ENCODE data around the gene C1orf210.

The C1orf210 gene

DNA sequence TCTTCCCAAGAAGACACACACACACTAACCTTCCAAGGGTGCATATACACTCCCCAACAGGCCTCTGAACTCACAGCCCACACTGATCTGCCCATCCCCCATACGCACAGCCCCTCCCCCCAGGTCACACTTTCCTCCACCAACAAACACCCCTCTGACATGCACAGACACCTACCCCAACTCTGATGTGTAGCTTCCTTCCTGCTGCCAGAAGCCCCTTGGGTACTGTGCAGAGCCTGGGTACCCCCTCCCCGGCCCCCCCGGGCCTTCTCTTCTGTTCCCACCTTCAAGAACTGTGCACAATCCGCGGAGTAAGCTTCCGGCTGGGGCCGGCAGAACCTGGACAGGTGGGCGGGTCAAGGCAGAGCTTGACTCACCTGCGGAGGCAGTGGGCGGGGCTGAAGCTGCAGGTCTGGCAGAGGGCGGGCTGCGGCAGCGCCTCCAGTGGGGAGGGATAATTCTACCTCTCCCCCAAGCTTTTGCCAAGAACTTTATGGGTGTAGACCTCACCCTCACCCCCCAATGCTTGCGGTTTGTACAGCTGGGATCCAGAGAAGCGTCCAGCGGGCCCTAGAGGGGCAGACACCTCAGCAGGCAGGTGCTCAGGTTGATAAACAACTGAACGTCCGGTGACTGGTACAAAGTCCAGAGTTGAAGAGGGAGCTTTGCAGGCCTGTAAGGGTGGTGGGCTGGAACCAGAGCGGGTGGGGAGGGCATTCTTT, at the start of gene C1orf210:
TSS of gene C1orf210 (minus strand) at position 313 of the 722 bp plus-strand sequence. CDS start 2,311 bp downstream, outside the sequence.
- DNase-seq (ENCODE audit: low read depth in 3 of 3), result no peak

DNA sequence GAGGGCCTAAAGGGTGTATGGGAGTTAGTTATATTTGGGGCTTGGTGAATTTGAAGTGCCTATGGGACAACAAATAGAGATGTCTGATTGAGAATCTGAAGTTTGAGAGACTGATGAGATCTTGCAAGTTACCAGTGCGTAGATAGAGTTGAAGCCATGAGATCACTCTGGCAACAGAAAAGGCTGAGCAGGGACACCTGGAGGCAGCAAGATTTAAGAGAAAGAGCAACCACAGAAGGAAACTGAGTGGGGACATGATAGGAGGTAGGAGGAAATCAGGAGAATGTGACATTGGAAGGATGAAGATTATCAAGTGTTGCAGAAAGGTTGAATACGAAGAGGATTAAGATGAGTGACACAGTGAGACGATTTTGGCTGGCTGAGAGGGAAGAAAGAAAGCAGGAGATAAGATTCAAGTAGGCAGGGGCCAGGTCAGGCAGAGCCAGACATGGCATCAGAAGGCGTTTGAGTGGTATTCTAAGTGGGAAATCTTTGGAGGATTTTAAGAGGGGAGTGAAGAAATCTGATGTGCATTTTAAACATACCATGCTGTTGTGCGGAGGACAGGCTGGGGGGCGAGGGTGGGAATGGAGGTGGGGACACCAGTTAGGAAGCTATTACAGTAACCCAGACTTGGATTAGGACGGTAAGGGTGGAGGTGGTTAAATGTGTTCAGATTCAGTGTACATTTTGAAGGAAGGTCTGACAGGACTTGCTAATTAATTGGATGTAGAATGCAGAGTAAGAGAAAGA, 49.2 kb upstream of the C1orf210 start:
- DNase-seq (ENCODE audit: low read depth in 3 of 3), result no peak

DNA sequence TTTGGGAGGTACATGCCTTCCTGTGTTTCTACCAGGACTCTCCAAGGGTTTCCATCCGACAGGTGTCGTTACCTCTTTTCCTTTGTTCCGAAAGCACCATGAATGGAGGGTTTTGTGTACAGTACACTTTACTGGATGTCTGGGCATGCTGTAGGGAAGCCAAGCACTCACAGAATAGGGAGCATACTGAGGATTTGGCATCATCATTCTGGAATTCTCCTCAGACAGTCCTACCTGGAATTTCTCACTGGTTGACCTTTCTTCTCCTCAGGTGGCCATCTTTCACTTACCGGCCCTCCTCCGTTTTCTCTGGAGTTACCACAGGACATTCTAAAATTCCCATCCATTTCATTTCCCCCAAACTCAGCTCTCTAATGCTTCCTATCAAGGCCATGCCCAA, 46.3 kb upstream of the C1orf210 start:
- DNase-seq (ENCODE audit: low read depth in 3 of 3), result no peak

DNA sequence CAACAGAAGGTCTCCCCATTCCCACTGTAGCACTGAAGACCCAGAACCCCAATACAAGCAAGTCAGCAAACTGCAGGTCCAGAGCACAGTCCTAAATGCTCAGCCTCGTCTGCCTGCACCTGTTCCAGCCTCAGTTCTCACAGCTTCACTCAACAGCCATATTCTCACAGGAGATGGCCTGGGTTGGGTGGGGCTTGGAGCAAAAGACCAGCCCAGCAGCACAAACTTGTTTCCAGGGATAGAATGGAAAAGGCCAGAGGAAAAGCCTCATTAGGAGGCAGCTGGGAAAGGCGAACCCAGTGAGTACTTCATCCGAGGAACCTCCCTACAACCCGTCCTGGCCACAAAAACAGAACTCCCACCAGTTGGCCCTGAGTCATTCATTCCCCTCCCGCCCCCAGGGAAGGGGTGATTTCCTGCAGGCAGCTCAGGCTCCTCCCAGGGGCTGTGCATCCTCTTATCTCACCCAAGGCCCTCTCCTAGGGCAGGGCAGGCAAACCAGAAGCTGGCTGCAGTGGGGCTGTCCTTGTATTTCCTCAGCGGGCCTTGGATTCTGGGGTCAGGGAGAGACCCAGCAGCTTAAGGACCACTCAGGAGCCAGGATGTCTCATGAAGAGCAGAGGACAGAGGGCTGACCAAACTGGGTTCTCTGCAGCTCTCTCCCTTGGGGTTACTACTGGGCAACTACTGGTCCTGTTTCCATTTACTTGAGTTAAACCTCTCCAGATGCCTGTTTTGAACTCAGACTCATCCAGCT, 44.8 kb upstream of the C1orf210 start:
- DNase-seq (ENCODE audit: low read depth in 3 of 3), result peak; percentile 55 to 66 (median 62)

DNA sequence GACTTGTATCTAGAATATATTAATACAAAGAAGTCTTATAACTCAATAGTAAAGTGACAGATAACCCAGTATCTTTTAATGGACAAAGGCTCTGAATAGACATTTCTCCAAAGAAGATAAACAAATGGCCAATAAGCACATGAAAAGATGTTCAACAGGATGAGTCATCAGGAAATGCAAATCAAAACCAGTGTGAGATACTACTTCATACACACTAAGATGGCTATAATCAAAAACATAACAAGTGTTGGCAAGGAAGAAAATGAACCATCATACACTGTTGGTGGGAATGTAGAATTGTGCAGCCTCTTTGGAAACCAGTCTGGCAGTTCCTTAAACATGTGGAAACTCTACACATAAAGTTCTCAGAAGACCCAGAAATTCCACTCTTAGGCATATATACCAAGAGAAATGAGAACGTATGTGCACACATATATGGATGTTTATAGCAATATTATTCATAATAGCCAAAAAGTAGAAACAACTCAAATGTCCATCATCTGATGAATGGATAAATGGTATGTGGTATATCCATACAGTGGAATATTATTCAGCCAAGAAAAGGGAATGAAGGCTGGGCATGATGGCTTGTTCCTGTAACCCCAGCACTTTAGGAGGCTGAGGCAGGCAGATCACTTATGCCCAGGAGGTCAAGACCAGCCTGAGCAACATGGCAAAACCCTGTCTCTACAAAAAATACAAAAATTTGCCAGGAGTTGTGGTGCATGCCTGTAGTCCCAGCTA, 42.3 kb upstream of the C1orf210 start:
- DNase-seq (ENCODE audit: low read depth in 3 of 3), result no peak

DNA sequence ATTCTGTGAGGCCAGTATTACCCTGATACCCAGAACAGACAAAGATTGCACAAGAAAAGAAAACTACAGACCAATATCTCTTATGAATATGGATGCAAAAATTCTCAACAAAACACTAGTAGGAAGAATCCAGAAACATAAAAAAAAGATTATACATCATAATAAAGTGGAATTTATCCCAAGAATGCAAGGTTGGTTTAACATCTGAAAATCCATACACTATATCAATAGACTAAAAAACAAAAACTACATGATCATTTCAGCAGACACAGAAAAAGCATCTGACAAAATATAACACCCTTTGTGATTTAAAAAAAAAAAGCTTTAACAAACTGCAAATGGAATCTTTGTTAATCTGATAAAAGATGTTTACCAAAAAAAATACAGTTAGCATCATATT, 40.0 kb upstream of the C1orf210 start:
- DNase-seq (ENCODE audit: low read depth in 3 of 3), result no peak

DNA sequence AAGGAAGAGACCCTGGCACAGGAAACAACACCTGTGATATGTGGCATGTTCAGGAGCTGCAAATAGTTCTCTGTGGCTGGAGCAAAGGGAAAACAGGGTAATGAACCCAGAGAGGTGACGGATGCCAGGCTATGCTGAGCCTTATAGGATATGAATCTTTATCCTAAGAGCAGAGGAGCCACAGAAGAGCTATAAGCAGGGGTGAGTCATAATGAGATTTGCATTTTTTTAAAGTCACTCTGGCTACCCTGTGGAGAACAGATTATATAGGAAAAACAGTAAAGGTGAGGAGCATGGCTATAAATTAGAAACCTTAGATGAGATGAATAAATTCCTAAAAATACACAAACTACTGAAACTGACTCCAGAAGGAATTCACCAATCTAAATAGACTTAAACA, 39.4 kb upstream of the C1orf210 start:
- no peak for DNase-seq (ENCODE audit: low read depth in 3 of 3)

DNA sequence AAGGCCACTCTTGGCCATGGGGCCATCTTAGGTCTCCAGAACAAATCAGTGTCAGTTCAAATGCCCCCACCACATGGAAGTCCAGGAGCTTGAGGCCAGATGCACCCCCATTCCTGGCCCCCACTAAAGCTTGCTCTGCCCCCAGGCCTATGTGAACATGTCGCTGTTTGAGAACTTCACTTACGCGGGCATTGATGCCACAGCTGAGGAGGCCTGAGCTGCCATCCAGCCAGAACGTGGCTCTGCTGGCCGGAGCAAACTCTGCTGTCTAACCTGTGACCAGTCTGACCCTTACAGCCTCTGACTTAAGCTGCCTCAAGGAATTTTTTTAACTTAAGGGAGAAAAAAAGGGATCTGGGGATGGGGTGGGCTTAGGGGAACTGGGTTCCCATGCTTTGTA, 37.1 kb upstream of the C1orf210 start:
- no peak for DNase-seq (ENCODE audit: low read depth in 3 of 3)

DNA sequence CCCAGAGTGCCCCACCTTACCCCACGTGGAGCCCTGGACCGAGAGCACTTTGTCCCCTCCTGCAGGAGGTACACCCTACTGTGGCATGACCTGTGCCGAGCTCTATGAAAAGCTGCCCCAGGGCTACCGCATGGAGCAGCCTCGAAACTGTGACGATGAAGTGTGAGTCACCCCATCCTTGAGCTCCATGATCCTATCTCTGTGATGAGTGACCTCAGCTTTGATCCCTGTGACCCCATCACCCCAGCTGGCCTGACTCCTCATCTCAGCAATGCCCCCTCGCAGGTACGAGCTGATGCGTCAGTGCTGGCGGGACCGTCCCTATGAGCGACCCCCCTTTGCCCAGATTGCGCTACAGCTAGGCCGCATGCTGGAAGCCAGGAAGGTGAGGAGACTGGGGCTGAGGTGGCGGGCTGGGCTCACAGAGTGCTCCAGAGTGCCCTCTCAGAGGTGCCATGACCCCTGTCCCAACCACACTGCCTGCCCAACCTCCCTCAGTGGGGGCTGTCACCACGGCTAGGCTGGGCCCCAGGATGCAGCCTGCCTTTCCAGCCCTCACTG, 36.0 kb upstream of the C1orf210 start:
- DNase-seq (ENCODE audit: low read depth in 3 of 3), result no peak

DNA sequence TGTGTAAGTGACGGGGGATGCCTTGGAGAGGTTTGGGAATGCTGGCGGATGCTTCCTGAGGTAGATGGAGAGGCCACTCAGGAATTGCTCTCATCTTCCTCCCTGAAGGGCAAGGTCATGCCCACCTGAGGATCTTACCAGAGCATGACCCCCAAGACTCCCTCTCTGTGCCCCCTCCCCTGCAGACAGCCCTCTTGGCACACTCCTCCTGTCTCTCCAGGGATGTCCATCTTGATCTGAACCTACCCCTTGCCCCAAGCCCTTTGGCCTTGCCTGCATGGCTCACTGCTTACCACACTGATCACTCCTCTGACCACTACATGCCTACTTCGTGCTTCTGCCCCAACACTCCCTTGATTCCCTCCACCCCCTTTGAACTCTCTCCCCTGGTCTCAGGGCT, 34.4 kb upstream of the C1orf210 start:
- DNase-seq (ENCODE audit: low read depth in 3 of 3), result no peak

DNA sequence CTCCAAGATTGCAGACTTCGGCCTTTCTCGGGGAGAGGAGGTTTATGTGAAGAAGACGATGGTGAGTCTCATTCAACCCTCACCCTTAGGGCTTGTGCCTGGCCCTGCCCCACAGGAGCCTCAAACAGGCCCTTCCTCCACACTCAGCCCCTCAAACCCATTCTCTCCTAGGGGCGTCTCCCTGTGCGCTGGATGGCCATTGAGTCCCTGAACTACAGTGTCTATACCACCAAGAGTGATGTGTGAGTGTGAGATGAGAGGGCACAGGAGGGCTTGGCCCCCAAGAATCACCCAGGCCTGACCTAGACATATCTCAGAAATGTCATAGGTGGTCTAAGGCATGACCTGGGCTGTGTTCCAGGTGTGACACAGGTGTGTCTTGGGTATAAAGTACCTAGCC, 33.9 kb upstream of the C1orf210 start:
- no peak for DNase-seq (ENCODE audit: low read depth in 3 of 3)

DNA sequence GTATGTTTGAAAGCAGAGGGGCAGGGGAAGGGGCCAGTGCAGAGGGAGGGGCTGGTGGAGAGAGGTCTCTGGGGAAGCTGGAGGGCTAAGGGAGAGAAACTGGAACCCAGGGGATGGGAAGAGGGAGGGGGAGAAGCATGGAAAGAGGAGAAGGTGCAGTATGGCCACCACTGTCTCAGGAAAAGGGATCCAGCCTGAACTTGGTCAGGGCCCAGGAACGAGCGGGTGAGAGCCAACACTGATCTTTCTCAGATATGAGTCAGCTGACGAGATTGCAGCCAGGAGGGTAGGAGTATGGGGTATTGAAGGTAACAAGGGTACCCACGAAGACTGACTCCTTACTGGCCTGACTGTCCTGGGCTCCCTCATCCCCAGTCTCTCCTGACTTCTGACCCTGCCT, 33.5 kb upstream of the C1orf210 start:
- DNase-seq (ENCODE audit: low read depth in 3 of 3), result no peak

DNA sequence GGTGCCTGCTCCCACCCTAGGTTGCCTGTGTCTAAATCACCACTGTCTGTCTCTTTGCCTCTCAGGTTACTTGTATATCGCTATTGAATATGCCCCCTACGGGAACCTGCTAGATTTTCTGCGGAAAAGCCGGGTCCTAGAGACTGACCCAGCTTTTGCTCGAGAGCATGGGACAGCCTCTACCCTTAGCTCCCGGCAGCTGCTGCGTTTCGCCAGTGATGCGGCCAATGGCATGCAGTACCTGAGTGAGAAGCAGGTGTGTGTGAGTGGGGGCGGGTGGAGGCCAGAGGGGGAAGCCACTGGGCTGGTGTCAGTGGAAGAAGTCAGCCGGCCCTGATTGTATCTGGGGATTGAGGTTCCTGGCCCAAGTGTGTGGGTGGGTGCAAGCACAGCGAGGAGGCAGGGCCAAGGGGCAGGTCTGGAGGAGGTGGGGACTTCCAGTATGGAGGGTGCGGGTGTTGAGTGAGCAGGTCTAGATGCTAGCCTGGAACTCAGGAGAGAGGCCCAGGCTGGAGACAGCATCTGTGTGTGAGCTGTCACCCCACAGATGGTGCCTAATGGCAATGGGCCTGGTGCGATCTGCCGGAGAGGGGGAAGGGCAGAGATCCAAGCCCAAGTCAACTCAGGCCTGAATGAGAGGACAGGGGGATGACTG, 32.6 kb upstream of the C1orf210 start:
- DNase-seq (ENCODE audit: low read depth in 3 of 3), result no peak

DNA sequence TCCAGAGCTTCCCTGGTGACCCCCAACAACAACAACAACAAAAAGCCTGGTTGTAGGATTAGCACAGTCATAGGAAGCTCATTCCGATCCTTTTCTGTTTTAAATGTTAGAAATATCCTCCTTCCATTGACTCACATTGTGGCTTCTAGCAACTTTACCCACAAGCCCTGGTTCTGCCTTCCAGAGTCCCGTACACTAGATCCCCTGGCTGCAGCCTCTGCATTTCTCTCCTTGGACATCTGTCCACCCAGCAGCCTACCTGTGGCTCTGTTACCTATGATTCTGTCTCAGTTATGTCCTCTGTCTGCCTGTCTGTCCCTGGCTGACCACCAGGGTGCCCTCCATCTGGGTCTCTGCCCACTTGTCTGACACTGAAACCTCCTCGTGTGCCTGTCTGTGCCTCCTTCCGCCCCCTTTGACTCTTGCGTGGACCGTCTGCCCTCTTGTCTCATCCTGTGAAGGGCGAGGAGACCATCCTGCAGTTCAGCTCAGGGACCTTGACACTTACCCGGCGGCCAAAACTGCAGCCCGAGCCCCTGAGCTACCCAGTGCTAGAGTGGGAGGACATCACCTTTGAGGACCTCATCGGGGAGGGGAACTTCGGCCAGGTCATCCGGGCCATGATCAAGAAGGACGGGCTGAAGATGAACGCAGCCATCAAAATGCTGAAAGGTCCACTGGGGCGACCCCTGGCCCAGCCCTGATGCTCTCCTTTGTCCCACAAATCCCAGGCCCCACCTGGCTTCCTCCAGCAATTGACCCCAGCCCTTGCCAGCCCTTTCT, 31.5 kb upstream of the C1orf210 start:
- DNase-seq (ENCODE audit: low read depth in 3 of 3), result no peak

DNA sequence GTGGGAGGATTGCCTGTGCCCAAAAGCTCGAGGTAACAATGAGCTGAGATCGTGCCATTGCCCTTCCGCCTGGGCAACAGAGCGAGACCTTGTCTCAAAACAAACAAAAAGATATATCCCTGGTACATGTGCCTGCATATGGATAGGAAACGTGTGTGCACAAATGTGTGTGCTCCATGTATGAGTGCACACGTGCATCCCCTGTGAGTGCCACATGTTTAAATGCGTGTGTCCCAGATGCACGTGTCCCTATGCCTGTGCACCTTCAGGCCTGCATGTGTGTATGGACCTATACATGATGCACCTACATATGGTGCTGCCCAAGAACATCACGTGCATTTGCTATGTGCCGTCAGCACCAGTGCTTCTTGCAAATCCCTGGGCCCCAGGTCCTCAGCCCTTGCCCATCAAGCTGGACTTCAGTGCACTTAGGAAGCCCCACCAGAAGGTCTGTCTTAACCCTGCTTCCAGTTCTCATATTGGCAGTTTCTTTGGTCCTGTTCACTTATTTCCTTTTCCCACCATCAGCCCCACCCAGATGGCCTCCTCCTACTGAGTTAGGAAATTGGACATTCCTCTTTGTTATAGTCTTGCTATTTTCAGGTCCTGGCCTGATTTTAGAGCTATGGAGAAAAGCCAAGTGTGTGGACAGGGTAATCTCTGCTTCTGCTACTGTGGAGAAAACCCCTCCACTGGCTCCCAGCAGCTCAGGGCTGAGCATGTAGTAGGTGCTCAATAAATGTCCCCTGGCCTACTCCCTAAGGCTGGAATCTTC, 30.8 kb upstream of the C1orf210 start:
- no peak for DNase-seq (ENCODE audit: low read depth in 3 of 3)

DNA sequence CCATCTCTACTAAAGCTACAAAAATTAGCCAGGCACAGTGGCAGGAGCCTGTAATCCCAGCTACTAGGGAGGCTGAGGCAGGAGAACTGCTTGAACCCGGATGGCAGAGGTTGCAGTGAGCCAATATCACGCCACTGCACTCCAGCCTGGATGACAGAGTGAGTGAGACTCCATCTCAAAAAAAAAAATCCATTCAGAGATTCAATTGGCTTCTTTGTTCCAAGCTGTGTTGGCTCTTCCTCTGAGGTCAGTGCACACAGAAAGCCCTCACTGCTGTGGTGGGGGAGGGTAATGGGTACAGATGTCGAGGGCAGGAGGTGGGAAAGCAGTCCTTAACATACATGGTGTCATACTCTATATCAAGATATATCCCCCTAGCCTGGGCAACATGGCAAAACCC, 30.1 kb upstream of the C1orf210 start:
- DNase-seq (ENCODE audit: low read depth in 3 of 3), result no peak

DNA sequence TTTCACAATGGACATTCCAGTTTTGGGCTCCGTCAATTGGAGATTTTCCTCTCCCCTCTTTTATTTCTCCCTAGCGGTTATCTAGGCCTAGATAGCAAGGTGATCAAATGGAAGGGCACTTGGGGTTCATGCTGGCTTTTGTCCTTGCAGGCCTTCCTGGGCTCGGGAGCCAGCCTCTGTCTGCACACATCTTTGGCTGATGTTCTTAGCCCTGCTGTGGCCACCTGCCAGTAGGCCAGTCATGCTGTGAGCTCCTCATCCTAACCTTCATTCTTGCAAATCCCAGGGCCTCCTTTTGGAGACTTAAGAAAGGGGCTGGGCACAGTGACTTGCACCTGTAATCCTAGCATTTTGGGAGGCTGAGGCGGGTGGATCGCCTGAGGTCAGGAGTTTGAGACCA, 28.9 kb upstream of the C1orf210 start:
- no peak for DNase-seq (ENCODE audit: low read depth in 3 of 3)

DNA sequence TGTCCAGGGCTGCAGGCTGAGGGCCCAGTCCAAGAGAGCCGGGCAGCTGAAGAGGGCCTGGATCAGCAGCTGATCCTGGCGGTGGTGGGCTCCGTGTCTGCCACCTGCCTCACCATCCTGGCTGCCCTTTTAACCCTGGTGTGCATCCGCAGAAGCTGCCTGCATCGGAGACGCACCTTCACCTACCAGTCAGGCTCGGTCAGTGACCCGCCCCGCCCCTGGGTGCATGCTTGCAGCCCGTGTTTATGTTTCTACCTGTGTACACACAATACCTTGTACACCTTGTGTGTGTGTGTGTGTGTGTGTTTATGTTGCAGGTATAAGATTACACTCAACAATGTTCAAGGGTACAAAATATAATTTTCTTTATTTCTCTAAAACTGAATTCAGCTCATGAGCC, 28.4 kb upstream of the C1orf210 start:
- no peak for DNase-seq (ENCODE audit: low read depth in 3 of 3)

DNA sequence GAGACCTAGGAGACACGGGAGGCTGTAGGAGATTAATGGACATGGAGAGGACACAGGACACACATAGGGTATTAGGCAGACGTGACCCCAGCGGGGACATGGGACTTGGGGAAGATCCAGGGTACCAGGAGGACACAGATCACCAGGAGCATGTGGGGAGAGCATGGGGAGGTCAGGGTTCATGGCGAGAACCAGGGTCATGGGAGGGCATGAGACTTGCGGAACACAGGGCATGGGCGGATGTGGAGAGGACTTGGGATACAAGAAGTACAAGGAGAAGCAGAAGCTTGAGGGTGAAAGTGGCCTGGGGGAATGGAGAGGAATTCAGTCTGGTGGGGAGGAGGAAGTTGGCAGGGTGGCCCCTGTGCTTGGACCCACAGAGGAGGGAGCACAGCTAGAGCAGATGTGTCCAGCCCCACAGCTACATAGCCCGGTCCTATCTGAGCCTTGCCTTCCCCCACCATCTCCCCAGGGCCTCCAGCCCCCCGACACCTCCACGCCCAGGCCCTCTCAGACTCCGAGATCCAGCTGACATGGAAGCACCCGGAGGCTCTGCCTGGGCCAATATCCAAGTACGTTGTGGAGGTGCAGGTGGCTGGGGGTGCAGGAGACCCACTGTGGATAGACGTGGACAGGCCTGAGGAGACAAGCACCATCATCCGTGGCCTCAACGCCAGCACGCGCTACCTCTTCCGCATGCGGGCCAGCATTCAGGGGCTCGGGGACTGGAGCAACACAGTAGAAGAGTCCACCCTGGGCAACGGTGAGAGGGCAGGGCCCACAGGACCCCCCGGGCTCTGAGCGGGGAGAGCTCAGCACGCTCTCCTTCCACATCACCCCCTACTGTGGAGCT, 27.5 kb upstream of the C1orf210 start:
- no peak for DNase-seq (ENCODE audit: low read depth in 3 of 3)

Data from stimulated activated CD4-positive, alpha-beta T cell treated with anti-CD3 and anti-CD28 coated beads, TNF-alpha, amount 100 ng/mL, for 48 hours (primary cell).